HL-60 (cell line): ENCODE results near the gene RUFY4.

Source experiments
- CTCF ChIP-seq: IDR thresholded peaks from one replicate; pipeline ENCODE4 v1.5.1; 2011; ENCODE audit warnings: low read length, control low read depth, inconsistent platforms; ENCODE audit not compliant: insufficient read depth
- GABPA ChIP-seq: IDR thresholded peaks from 2 replicates; pipeline ENCODE4 v1.6.1; 2012; ENCODE audit warnings: low read depth
- POLR2AphosphoS5 ChIP-seq: IDR thresholded peaks from 2 replicates; pipeline ENCODE4 v1.6.1; 2012; ENCODE audit warnings: low read depth
- REST ChIP-seq: IDR thresholded peaks from 2 replicates; pipeline ENCODE4 v1.6.1; 2012; ENCODE audit warnings: low read depth; ENCODE audit not compliant: insufficient replicate concordance

- TF ChIP-seq CTCF: no peak
- no peak for TF ChIP-seq REST
- TF ChIP-seq GABPA: no peak
- TF ChIP-seq POLR2AphosphoS5: no peak
Measured at GRCh38 chr2:218067523-218067922, 1.5 kb upstream of the RUFY4 start.
